ENCODE data around the gene KRTAP4-5.
"Not testable (repeated sequence)": the region's sequence is repeated elsewhere in the genome, so short reads cannot be mapped to it uniquely, and the experiment has no call there.

Gene KRTAP4-5

GRCh38 chr17:41147531-41148204 is 2.0 kb downstream of the KRTAP4-5 start:
- no peak for DNase-seq (ENCODE audit: low spot score)

- DNase-seq (ENCODE audit: low spot score) = no peak
Measured at GRCh38 chr17:41145261-41145660, 4.4 kb downstream of the KRTAP4-5 start.

DNA sequence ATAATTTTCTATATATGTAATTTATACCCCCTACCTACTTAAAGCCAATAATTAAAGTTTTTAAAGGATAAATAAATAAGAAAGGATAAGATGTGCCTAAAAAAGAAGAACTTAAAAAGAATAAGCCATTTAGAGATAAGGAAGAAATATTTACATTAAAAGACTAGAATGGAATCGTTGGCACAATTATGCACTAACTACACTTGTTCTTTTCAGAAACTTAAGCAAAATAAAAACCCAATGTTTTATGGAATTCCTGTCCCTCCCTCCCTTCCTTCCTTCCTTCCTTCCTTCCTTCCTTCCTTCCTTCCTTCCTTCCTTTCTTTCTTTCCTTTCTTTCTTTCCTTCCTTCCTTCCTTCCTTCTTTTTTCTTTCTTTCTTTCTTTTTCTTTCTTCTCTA is 4.8 kb downstream of the KRTAP4-5 start:
- DNase-seq (ENCODE audit: low spot score) = no peak

- no peak for DNase-seq (ENCODE audit: low spot score)
Measured at GRCh38 chr17:41141361-41141760, 8.3 kb downstream of the KRTAP4-5 start.

GRCh38 chr17:41140360-41141131 is 9.1 kb downstream of the KRTAP4-5 start, which contains the start of gene KRTAP4-6:
KRTAP4-6 (minus strand) TSS chr17:41140544; CDS start chr17:41140487, 57 bp downstream.
- DNase-seq (ENCODE audit: low spot score) = no peak

GRCh38 chr17:41139865-41140264 is 9.8 kb downstream of the KRTAP4-5 start:
- not testable (repeated sequence) for DNase-seq (ENCODE audit: low spot score)

DNA sequence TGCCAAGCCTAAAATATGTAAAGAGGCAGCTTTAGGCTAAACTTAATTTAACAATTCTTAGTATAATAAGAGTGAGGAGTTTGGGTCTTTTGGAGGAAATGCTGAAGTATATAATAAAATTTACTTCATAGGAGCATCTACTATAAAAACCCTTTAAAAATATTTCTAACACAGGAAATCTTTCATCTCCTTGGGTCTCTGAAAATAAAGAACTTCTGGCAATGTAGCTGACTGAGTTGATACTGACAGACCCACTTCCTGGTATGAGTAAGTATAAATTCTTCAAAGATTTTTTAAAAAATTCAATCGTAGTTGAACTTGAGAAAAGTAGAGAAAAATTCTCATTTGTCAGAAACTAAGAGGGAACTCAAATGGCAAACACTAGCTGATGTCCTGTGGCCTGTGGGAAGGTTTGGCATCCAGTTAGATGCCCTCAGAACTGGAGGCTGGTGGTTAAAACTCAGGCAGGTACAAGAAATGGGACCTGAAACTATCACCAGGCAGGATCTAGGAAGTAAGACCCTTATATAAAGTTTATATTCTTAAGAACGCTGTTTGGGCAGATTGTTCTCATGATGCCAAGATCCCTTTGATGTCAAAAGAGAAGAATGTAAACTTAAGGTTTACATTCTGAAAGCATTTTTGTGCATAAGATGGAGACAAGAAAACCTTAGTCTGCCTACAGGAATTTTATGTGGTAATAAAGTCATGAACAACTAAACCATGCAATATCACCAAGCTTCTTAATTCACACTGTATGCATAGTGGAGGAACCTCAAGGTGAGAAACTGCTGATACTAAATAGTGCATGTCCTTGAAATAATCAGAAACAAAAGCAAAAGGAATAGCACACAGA is 15.5 kb downstream of the KRTAP4-5 start:
- no peak for DNase-seq (ENCODE audit: low spot score)

GRCh38 chr17:41131979-41132378 is 17.6 kb downstream of the KRTAP4-5 start:
- no peak for DNase-seq (ENCODE audit: low spot score)

- no peak for DNase-seq (ENCODE audit: low spot score)
Measured at GRCh38 chr17:41127371-41127770, 22.3 kb downstream of the KRTAP4-5 start.

DNA sequence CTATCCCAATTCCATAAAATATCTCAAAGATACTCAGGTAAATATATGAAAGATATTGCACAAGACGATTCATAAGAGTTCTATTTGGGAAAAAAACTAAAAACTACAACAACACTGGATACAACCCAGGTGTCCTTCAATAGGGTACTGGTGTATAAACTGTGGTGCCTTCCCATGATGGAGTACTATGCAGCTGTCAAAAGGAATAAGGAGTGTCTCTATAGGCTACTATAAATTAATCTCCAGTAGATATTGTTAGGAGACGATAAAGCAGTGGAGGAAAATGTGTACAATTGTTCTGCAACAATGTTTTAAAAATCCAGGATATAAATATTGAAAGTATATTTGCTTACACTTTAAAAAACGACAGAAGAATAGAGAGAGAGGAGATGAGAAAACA is 23.2 kb downstream of the KRTAP4-5 start:
- no peak for DNase-seq (ENCODE audit: low spot score)

GRCh38 chr17:41125064-41125463 is 24.6 kb downstream of the KRTAP4-5 start:
- DNase-seq (ENCODE audit: low spot score) = no peak

GRCh38 chr17:41123991-41124371 is 25.6 kb downstream of the KRTAP4-5 start, which contains the start of gene KRTAP4-12:
KRTAP4-12 (minus strand) TSS chr17:41124182; CDS start chr17:41124122, 60 bp downstream.
- DNase-seq (ENCODE audit: low spot score) = not testable (repeated sequence)

DNA sequence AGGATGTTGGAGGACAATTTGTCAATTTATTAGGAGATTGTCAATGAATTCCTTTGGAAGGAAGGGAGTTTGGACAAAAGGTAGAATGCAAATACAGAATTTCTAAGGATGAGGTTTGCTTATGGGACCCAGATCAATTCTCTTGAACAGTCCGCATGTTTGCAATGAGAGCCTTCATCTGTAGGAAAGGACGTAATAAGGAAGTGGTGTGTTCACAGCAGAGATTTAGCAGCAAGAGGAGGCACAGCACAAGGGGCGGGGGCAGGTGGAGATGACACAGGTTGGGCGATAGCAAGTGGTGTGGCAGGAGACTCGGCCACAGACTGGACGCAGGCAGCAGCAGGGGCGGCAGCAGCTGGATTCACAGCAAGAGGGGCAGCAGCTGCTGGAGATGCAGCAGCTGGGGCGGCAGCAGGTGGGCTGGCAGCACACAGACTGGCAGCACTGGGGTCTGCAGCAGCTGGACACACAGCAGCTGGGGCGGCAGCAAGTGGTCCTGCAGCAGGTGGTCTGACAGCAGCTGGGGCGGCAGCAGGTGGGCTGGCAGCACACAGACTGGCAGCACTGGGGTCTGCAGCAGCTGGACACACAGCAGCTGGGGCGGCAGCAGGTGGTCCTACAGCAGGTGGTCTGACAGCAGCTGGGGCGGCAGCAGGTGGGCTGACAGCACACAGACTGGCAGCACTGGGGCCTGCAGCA is 26.2 kb downstream of the KRTAP4-5 start:
- DNase-seq (ENCODE audit: low spot score) = not testable (repeated sequence)

GRCh38 chr17:41121742-41122141 is 27.9 kb downstream of the KRTAP4-5 start:
- no peak for DNase-seq (ENCODE audit: low spot score)

- peak; percentile 25 for DNase-seq (ENCODE audit: low spot score)
Measured at GRCh38 chr17:41119696-41120690, 29.6 kb downstream of the KRTAP4-5 start.

- no peak for DNase-seq (ENCODE audit: low spot score)
Measured at GRCh38 chr17:41118721-41119120, 30.9 kb downstream of the KRTAP4-5 start.

DNA sequence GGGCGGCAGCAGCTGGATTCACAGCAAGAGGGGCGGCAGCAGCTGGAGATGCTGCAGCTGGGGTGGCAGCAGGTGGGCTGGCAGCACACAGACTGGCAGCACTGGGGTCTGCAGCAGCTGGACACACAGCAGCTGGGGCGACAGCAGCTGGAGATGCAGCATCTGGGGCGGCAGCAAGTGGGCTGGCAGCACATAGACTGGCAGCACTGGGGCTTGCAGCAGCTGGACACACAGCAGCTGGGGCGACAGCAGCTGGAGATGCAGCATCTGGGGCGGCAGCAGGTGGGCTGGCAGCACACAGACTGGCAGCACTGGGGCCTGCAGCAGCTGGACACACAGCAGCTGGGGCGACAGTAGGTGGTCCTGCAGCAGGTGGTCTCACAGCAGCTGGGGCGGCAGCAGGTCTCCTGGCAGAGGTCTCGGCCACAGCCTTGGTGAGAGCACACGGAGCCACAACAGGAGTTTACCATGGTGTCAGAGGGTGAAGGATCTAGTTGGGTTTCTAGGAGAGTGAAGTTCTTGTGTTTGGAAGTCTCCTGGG is 31.7 kb downstream of the KRTAP4-5 start, which contains the start of gene KRTAP4-11:
TSS of gene KRTAP4-11 (minus strand) at position 528 of the 541 bp plus-strand sequence. CDS start at position 470, 58 bp downstream.
- not testable (repeated sequence) for DNase-seq (ENCODE audit: low spot score)

DNA sequence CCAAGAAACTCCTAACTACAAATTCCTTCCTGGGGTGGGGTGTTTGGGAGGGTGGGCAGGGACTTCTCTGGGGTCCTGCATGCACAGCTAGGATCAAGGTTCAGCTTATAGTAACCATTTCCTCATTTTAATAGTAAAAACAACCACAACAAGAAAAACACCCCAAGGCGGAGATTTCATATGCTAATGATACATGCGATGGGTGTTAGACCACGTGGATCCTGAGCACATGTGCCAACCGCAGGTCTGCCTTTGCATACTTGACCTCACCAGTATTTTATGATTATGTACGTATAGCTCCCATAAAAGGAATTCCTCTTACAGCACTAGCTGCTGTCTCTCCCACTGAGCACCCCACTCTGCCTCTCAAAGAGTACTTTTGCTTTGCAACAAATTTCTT is 33.3 kb downstream of the KRTAP4-5 start:
- DNase-seq (ENCODE audit: low spot score) = no peak

- DNase-seq (ENCODE audit: low spot score) = no peak
Measured at GRCh38 chr17:41111151-41111885, 38.3 kb downstream of the KRTAP4-5 start.

Measured in pons (tissue), 1 donor.